Fibroblast of lung (primary cell): ENCODE results near the gene PLVAP.

Source experiments
- EZH2 ChIP-seq: IDR thresholded peaks from 2 replicates; pipeline ENCODE4 v1.5.1; 2012; ENCODE audit warnings: low read length, control low read depth, mild to moderate bottlenecking; ENCODE audit errors: missing control alignments
- TF ChIP-seq, protein P1 (sequence below), 2 donors: IDR thresholded peaks in 1 of 2; conservative IDR thresholded peaks in 1 of 2; 1 replicate in 1 of 2; 2 replicates in 1 of 2; pipeline ENCODE4 v1.5.1; 2011 to 2012; ENCODE audit warnings: low read length in 2 of 2, control low read depth in 1 of 2, inconsistent platforms in 1 of 2, low read depth in 1 of 2, mild to moderate bottlenecking in 1 of 2

DNA sequence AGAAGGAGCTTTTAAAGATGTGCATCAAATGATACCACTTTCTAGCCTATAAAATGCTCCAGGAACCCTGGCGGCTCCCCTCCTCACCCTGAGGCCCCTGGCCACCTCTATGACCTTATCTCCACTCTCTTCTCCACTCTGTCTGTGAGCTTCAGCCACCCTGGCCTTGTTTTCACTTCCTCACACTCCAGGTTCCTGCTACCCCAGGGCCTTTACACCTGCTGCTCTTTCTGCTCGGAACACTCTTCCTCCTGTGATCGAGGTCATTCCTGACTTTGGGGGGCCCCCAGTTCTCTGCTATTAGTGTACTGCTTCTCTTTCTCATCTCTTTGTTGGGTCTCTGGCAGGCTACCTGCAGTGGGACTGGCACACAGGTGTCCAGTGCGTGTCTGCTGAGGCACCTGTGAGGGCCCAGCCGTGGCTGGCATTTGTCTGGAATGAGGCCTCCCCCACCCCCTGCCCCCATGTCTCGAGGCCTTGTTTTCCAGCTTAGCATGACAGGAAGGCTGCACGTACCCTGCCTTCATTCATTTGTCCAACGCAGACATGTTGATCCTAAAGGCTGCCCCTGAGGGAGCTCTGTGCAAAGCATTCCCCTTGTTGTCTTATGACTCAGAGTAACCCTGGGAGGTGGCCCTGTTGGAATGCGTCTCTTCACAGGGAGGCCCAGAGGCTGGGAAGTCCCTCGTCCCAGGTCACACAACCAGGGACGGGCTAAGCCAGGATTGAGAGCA, 65.5 kb downstream of the PLVAP start:
- TF ChIP-seq, protein P1, sequence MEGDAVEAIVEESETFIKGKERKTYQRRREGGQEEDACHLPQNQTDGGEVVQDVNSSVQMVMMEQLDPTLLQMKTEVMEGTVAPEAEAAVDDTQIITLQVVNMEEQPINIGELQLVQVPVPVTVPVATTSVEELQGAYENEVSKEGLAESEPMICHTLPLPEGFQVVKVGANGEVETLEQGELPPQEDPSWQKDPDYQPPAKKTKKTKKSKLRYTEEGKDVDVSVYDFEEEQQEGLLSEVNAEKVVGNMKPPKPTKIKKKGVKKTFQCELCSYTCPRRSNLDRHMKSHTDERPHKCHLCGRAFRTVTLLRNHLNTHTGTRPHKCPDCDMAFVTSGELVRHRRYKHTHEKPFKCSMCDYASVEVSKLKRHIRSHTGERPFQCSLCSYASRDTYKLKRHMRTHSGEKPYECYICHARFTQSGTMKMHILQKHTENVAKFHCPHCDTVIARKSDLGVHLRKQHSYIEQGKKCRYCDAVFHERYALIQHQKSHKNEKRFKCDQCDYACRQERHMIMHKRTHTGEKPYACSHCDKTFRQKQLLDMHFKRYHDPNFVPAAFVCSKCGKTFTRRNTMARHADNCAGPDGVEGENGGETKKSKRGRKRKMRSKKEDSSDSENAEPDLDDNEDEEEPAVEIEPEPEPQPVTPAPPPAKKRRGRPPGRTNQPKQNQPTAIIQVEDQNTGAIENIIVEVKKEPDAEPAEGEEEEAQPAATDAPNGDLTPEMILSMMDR (conservative IDR thresholded peaks at IDR 0.05 in 1 of 2, IDR thresholded peaks at IDR 0.05 in 1 of 2; ENCODE audit: low read depth in 1 of 2, low read length in 2 of 2), result no peak
- TF ChIP-seq EZH2, result no peak
